Cardiac septum (tissue), 1 donor: ENCODE data around the gene ECI1. TPM values are rescaled to one million over a fixed set of nuclear protein-coding genes. Genes with fewer than 3 reads are reported as not detected.
"Not testable (repeated sequence)": the region's sequence is repeated elsewhere in the genome, so short reads cannot be mapped to it uniquely, and the experiment has no call there.

ENCODE experiments used
- DNase-seq: peaks from one replicate; pipeline ENCODE4 v3.0.0-alpha.2; 2020; ENCODE audit warnings: low spot score
- intact Hi-C: fragments of 100-400 bp; cut with DNase I; formaldehyde crosslinking; loops from one replicate; pipeline ENCODE4 v1.14.0; 2022
- total RNA-seq: library from RNA; stranded (reverse); fragmentation: NEBNext Ultra II Directional; extraction: Animal tissue kit (Norgen Biotek cat#: 25700); gene quantifications from one replicate; pipeline ENCODE4 v1.2.1, GENCODE V29; 2021
- donor health status: DM: no; HTN: no; CAD: no.

The ECI1 gene
- total RNA-seq, 1 donor from 2014 or later = 139 TPM

DNA sequence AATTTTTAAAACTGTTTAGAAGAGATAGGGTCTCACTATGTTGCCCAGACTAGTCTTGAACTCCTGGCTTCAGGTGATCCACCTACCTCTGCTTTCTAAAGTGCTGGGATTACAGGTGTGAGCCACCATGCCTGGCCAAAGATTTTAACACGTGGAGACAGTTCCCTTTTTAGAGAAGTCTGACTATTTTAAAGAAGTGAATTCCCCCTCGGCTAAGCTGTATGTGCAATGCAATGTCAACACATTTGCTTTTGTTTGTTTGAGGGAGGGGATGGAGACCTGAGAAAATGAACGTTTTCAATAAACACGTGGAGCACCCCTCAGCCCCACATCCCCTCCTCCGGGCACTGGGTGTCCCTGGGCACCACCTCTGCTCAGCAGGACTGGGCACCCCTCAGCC lies 30.9 kb upstream of the ECI1 start:
- DNase-seq = no peak
- intact Hi-C loops = no loop called here

DNA sequence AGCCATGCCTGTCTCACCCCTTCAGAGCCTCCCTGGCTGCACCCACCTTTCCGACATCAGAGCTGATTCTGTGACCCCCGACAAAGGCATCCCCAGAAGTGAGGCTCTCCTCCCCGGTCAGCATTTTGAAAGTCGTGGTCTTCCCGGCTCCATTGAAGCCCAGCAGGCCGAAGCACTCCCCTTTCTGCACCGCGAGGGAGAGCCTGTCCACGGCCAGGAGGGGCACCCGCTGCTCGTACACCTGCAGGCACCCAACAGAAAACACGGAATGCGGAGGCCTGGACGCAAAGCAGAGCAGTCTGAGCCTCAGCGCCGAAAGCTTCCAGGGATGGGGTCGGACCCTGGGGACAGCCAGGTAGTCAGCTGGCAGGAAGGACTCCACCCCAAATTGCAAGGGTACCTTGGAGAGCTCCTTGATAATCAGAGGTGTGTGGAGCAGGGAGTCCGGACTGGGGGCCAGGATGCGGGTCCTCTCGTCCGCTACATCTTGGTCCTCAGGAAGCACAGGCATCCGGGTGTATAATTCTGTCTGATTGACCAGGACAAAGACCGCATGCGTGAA lies 29.7 kb upstream of the ECI1 start:
- intact Hi-C loops = no loop called here
- no peak for DNase-seq

- intact Hi-C loops = no loop called here
- no peak for DNase-seq
These were observed 29.1 kb upstream of the ECI1 start for GRCh38 chr16:2280461-2280860.

DNA sequence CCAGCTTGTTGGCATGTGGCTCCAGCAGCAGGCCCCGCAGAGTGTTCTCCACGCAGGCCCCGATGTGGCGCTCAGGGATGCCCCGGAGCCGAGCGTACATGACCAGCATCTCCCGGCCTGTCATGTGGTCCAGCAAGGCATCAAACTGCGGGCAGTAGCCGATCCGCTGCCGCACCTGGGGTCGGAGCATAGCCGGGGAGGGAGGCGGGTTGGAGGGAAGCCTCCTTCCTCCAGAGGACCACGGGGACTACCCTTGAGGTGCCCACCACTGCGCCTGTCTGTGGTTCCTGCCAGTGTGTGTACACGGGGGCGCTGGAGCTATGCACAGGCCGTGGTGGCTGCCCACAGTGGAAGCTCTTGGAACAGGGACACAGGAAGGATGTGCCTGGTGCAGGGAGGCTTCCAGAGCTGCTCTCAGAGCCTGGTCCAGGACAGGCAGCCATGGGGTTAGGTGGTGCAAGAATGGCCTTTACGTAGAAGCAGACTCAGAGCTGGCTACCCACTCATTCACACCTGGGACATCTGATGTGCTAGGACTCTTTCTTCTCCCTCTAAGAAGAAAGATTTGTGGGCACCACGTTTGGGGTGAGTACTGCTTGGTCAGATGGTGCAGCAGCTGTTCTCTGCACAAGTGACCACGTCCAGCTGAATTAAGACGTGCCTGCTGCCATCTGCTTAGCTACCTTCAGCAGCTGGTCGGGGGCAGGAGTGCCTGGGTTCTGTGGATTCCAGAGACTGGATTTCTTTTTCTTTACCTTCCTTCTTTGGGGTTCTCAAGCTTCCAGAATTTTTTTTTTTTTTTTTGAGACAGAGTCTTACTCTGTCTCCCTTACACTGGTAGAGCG lies 27.8 kb upstream of the ECI1 start:
- no peak for DNase-seq
- intact Hi-C loops = no loop called here

- DNase-seq = no peak
- intact Hi-C loops = no loop called here
These were observed 26.9 kb upstream of the ECI1 start for GRCh38 chr16:2278272-2278608.

DNA sequence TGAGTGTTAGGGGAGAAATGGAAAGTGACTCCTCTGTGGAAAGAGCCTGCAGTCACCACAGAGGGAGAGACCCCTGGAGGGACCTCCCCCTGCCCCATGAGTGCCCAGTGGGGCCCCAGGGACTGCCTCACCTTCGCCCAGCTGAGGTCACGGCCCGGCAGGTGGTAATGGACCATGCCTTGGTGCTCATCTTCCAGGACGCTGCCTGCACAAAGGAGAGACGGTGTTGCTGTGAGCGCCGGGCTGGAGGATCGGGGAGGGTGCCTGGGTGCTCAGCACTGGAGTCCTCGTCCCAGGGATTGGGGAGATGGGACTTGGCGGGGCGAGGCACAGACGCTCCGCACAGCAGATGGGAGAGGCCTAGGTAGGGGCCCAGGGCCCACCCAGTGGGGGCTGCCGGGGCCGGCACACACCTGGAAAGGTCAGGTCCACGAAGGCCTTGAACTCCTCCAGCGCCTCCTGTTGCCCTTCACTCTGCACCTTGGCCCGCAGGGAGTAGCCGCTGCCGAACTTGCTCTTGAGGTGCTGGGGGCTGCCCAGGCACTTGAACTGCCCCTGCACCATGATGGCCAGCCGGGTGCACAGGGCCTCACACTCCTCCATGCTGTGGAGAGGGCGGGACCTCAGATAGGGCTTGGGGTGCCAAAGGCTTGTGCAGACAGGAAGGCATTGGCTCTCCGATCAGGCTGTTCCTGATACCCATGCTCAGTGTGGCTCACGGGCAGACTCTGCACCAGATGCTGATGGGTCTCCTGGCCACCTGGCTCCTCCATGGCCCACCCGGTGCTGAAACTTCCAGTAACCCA lies 26.3 kb upstream of the ECI1 start:
- intact Hi-C loops = no loop called here
- DNase-seq = no peak

DNA sequence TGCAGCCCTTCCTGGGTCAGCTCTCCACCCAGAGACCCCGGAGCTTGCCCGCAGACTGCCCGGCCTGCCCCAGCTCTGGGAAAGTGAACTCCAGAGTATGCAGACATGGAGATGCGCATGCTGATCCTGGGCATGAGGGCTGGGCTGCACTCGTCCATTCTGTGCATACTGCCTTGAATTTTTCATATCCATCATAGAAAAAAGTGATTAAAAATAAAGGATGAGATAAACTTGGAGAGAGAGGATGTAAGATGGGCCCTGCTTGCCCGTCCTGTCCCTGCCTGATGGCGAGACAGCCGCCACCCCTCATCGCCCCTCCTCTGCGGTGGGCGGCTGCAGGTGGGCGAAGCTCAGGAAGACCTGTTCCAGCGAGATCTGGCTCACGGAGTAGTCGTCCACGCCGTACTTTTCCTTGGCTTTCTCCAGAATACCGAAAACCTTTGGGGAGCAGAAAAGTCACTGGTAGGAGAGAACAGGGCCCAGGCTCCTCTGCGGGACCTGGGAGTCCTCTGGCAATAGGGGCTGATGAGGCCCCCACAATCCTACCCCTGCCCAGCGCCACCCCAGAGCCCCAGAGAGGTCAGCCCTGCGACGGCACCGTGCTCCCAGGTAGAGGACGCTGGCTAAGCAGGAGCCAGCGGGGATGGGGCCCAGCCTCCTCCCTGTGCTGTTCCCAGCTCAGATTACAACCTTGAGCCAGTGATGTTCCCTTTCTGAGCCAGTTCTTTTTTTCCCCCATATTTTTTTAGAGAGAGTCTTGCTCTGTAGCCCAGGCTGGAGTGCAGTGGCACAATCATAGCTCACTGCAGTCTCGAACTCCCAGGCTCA lies 25.2 kb upstream of the ECI1 start:
- no peak for DNase-seq
- intact Hi-C loops = no loop called here

GRCh38 chr16:2275476-2276367 lies 24.3 kb upstream of the ECI1 start:
- intact Hi-C loops = no loop called here
- DNase-seq = no peak

DNA sequence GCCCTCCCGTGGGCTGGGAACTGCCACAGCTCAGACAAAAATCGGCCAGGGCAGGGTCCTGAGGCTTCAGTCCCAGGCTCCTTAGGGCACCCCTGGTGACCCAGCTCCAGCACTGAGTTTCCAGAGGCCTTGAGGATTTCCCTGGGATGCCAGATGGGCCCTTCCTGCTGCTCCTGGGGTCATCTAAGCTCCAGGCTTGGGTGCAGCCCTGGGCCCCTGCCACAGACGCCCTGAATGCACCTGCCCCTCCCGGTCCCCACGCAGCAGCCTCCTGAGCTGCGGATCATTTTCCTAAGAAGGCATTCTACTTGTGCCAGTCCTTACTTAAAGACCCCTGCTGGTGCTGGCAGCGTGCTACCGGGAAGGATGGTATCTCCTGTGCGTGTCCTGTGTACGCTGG lies 22.5 kb upstream of the ECI1 start:
- DNase-seq = no peak
- intact Hi-C loops = no loop called here

DNA sequence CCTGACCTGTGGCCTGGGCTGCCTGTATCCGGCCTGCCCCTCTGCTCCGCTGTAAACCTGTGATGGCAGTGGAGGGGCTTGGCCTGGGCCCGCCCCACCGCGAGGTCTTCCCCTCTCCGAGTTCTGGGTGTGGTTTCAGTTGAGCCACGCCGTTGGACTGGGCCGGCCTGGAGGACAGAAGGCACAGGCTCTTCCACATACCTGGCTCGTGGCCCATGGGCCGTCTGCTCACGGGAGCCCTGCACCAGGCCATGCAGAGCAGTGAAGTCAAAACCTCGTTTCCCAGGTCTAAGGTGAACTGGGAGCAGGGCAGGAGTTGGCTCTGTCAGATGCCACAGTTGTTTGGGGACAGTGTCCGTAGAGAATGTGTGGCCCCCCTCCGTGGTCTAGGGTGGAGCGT lies 22.1 kb upstream of the ECI1 start:
- intact Hi-C loops = no loop called here
- no peak for DNase-seq

DNA sequence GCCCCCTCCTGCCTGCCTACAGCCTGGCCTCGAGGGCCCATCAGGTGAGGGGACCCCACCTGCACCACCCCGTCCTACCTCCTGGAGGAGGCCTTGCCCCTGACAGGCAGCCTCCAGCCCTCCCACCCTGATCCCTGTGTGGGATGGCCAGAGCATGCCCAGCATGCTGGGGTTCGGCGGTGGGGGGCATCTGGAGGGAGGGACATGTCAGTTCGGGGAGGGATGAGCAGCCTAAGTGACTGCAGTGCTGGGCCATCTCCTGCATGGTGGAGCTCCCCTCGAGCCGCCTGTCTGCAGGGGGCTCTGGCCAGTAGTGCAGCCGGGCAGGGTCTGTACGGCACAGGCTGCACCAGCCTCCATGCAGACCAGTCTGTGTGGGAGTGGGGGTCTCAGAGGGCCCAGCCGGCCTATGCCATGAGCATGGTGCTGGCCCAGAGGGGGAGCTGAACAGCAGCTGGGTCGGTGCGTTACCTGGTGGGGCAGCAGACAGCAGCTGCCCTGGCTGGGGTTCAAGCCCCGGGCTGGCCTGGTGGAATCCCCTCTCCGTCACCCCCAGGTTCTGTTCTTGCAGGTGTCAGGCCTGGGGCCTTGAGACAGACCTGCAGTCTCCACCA lies 20.6 kb upstream of the ECI1 start:
- intact Hi-C loops = no loop called here
- no peak for DNase-seq

DNA sequence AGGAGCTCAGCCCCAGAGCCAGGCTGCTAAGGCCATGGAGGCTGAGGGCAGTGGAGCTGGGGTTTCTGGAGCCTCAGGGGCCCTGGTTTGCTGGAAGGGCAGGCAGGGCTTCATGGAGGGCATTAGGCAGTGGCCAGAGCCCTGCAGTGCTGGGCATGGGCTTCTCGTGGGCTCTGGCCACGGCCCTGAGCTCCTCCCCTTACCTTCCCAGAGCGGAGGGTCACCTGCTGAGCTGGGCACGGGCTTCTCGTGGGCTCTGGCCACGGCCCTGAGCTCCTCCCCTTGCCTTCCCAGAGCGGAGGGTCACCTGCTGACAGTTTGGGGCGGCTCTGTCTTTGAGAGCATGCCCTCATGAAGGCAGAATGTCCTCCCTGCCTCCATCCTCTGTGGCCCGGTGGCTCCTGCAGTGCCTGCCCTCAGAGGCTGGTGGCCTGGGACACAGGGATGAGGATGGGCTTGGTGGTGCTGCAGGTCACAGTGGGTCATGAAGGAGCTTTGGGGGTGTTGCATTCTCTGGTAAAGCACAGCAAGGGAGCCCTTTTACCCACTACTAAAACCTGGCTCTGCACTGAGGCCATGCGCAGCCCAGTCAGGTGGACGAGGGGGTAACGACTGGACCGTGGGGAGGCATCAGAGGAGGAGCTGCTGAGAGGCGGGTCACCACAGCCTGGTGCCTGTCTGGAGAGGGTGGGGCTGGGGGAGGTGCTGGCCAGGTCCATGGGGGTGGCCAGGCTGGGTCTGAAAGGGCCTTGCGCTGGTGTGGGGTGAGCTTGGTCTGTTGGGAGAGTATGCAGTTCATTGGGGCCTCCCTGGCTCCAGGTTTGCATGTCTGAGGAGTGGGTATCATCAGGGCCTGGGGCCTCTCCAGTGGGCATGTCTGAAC lies 19.4 kb upstream of the ECI1 start:
- no peak for DNase-seq
- intact Hi-C loops = no loop called here

- intact Hi-C loops = no loop called here
- DNase-seq = no peak
These were observed 18.7 kb upstream of the ECI1 start for GRCh38 chr16:2270070-2270462.

DNA sequence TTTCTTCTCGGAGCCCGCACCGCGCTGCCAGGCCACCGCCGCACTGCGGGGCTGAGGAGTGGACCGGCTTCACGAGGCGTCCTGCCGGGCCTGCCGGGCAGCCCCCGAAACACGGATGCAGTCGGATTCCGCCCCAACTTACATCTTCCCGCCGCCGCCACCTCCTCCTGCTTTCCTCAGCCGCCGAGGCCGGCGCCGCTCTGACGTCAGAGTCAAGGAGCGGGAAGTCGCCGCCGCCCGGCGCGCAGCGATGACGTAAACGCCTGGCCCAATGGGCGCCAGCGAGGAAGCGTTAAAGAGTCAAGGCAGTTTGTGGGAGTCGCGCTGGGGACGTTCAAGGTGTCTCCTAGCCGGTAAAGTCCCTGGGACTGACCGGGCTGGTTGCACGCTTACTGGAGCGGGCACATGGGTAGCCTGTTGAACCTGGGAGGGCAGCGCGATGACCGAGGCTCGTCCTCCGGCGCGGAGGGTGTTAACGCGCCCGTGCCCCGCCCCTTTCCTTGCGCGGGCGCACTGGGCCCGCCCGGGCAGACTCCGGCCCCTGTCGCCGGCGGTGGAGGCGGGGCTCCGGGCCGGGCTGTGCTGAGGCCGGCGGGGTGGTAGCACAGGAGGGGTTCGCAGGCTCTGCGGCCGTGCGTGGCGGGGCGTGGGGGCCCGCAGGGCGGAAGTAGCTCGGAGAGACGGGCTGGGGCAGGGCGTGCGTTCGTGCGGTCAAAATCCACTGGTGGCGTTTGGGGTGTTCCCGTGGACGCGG lies 16.7 kb upstream of the ECI1 start, which contains the start of gene RNPS1:
TSS of gene RNPS1 (minus strand) at position 214 of the 754 bp plus-strand sequence. CDS start 3,483 bp downstream, outside the sequence.
- peak; percentile 96 for DNase-seq
- intact Hi-C loops = loop anchor here (1.0 to 10.0 kb wide), 2 partner anchors 17 to 247 kb away; partner anchors contain the start of genes ATP6V0C and ECI1

DNA sequence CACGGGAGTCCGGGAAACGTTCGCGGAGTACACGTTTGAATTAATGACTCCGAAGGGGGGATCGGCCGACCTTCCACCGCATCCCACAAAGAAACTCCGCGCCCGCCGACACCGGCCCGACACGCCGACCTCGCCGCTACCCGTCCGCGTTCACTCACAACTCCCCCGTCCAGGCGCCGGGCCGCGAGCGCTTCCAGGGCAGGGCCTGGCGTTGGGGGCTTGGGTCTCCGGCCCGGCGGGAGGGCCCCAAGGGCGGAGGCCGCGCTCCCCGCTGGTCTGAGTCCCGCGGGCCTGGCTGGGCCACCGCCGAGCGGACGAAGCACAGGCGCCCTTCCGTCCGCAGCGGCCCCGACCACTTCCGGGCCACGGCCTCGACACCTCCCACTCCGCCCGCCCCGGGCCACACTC lies 16.1 kb upstream of the ECI1 start:
- intact Hi-C loops = loop anchor here (10.0 kb wide), 1 partner anchor 247 kb away; the partner anchor contains the start of gene ATP6V0C
- DNase-seq = not testable (repeated sequence)

DNA sequence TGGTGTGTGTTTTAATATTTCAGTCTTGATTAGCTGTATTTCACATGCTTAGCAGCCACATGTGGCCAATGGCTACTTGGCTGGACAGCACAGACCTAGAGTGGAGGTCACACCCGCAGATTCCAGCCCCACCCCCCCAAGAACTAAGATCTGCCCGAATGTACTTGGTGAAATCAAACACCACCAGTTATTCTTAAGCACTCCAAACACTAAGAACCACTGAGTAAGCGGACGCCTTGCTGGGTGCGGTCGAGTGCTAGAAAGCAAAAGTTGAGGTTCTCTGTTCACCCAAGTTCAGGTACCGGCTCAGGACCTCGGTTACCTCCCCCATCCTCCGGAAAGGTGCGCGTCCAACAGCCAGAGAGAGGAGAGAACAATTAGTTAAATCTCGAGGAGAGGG lies 15.5 kb upstream of the ECI1 start:
- not testable (repeated sequence) for DNase-seq
- intact Hi-C loops = loop anchor here (10.0 kb wide), 1 partner anchor 248 kb away; the partner anchor contains the start of gene ATP6V0C
